Ascending aorta (tissue), 2 donors: Measurements from ENCODE around the gene FXN. TPM values are rescaled to one million over a fixed set of nuclear protein-coding genes. Genes with fewer than 3 reads are reported as not detected.
"Not testable (repeated sequence)": the region's sequence is repeated elsewhere in the genome, so short reads cannot be mapped to it uniquely, and the experiment has no call there.

Experiments
- DNase-seq, 2 donors: peaks; one replicate each; pipeline ENCODE4 v3.0.0-alpha.2; 2019; ENCODE audit warnings: low spot score in 2 of 2
- H3K27ac ChIP-seq, 2 donors: fragments of 200-600 bp; sonication (generic); one replicate each; pipeline ENCODE4 v1.5.1; 2016 to 2017; ENCODE audit warnings: mild to moderate bottlenecking in 1 of 2
- H3K27me3 ChIP-seq: fragments of 200-600 bp; sonication (generic); one replicate; pipeline ENCODE4 v1.5.1; 2017
- H3K36me3 ChIP-seq, 2 donors: fragments of 200-600 bp; sonication (generic); one replicate each; pipeline ENCODE4 v1.5.1; 2016
- H3K4me1 ChIP-seq, 2 donors: fragments of 200-600 bp; sonication (generic); one replicate each; pipeline ENCODE4 v1.5.1; 2016 to 2017; ENCODE audit warnings: mild to moderate bottlenecking in 1 of 2
- H3K4me3 ChIP-seq, 2 donors: fragments of 200-600 bp; sonication (generic); one replicate each; pipeline ENCODE4 v1.5.1; 2016 to 2017; ENCODE audit warnings: mild to moderate bottlenecking in 1 of 2
- H3K9me3 ChIP-seq, 2 donors: fragments of 200-600 bp; sonication (generic); one replicate each; pipeline ENCODE4 v1.5.1; 2016
- CTCF ChIP-seq, 3 experiments: fragments of 200-600 bp in 2 of 3; fragments of 450-650 bp in 1 of 3; sonication (generic) in 2 of 3; IDR thresholded peaks; one replicate each; pipeline ENCODE4 v1.5.1; 2016 to 2019; ENCODE audit warnings: antibody characterized with exemption in 3 of 3, mild to moderate bottlenecking in 1 of 3, moderate library complexity in 1 of 3
- intact Hi-C: fragments of 100-400 bp; cut with DNase I; formaldehyde crosslinking; loops from one replicate; pipeline ENCODE4 v1.15.1; 2023
- total RNA-seq: library from RNA; depleted of rRNA; stranded (reverse); fragments of >200 nt; gene quantifications from one replicate; pipeline ENCODE4 v1.1.0, GENCODE V29; 2016

The FXN gene
- not detected for total RNA-seq

GRCh38 chr9:69035438-69036308 is at the start of gene FXN:
FXN (plus strand) TSS chr9:69035752; CDS start chr9:69035783, 31 bp downstream.
- TF ChIP-seq CTCF (IDR thresholded peaks at IDR 0.05), result peak; percentile 96 to 98 (median 97)
- intact Hi-C loops, result no loop called here
- H3K4me3 ChIP-seq, result peak within 1 kb of the TSS; percentile 70 to 83
- peaks cover 0 to 6% of the 10 kb centered on the region in 2 donors for H3K4me1 ChIP-seq
- no peaks in the 10 kb centered on the region for H3K9me3 ChIP-seq
- DNase-seq, result peak; percentile 22 to 89
- H3K27ac ChIP-seq, result peak within 1 kb of the TSS; percentile 72 to 77
- no peaks in the 10 kb centered on the region for H3K36me3 ChIP-seq
- H3K27me3 ChIP-seq, result no peaks in the 10 kb centered on the region

GRCh38 chr9:68986949-68987348 is 48.6 kb upstream of the FXN start:
- H3K27ac ChIP-seq, H3K36me3 ChIP-seq, H3K4me3 ChIP-seq, DNase-seq, intact Hi-C loops, H3K27me3 ChIP-seq, H3K9me3 ChIP-seq, H3K4me1 ChIP-seq: not testable (repeated sequence)

GRCh38 chr9:68991457-68991856 is 44.1 kb upstream of the FXN start:
- no peak for TF ChIP-seq CTCF (IDR thresholded peaks at IDR 0.05)
- no peak overlapping the region for H3K27ac ChIP-seq
- H3K4me3 ChIP-seq, result no peak overlapping the region
- H3K27me3 ChIP-seq, result no peaks in the 10 kb centered on the region
- no peaks in the 10 kb centered on the region for H3K4me1 ChIP-seq
- H3K9me3 ChIP-seq, result no peaks in the 10 kb centered on the region
- intact Hi-C loops, result loop anchor here (10.0 kb wide), 1 partner anchor 117 kb away; no protein-coding TSS in a partner anchor
- DNase-seq, result no peak
- no peaks in the 10 kb centered on the region for H3K36me3 ChIP-seq

- H3K9me3 ChIP-seq, result no peaks in the 10 kb centered on the region
- H3K36me3 ChIP-seq, result no peaks in the 10 kb centered on the region
- no peaks in the 10 kb centered on the region for H3K4me1 ChIP-seq
- intact Hi-C loops, result loop anchor here (10.0 kb wide), 1 partner anchor 121 kb away; no protein-coding TSS in a partner anchor
- H3K4me3 ChIP-seq, result no peak overlapping the region
- TF ChIP-seq CTCF (IDR thresholded peaks at IDR 0.05), result no peak
- DNase-seq, result no peak
- no peaks in the 10 kb centered on the region for H3K27me3 ChIP-seq
- H3K27ac ChIP-seq, result no peak overlapping the region
Observed at GRCh38 chr9:68995776-68996175, 39.8 kb upstream of the FXN start.

- Histone ChIP-seq H3K9me3 (no peaks in the 10 kb centered on the region), H3K4me3 (no peak overlapping the region), H3K27ac (no peak overlapping the region), H3K4me1 (no peaks in the 10 kb centered on the region), H3K27me3 (no peaks in the 10 kb centered on the region), H3K36me3 (no peaks in the 10 kb centered on the region)
- TF ChIP-seq CTCF (IDR thresholded peaks at IDR 0.05), result no peak
- intact Hi-C loops, result loop anchor here (10.0 kb wide), 1 partner anchor 122 kb away; no protein-coding TSS in a partner anchor
- DNase-seq, result no peak
Observed at GRCh38 chr9:68996462-68996861, 39.1 kb upstream of the FXN start.

GRCh38 chr9:68997666-68998065 is 37.9 kb upstream of the FXN start:
- no peaks in the 10 kb centered on the region for H3K36me3 ChIP-seq
- intact Hi-C loops, result loop anchor here (10.0 kb wide), 1 partner anchor 123 kb away; no protein-coding TSS in a partner anchor
- no peaks in the 10 kb centered on the region for H3K9me3 ChIP-seq
- H3K4me3 ChIP-seq, result no peak overlapping the region
- TF ChIP-seq CTCF (IDR thresholded peaks at IDR 0.05), result no peak
- DNase-seq, result no peak
- H3K4me1 ChIP-seq, result no peaks in the 10 kb centered on the region
- H3K27me3 ChIP-seq, result no peaks in the 10 kb centered on the region
- H3K27ac ChIP-seq, result no peak overlapping the region
